HUES48 (cell line): ENCODE measurements around the gene C1R.
A peak's percentile ranks its signal among the peaks of the same experiment; 100 is the strongest.
"Not testable (repeated sequence)": the region's sequence is repeated elsewhere in the genome, so short reads cannot be mapped to it uniquely, and the experiment has no call there.

Source experiments
- H3K27ac ChIP-seq: one replicate; pipeline ENCODE4 v1.7.0; 2013; ENCODE audit warnings: low read depth, low read length, inconsistent platforms
- H3K27me3 ChIP-seq: 2 replicates; pipeline ENCODE4 v1.6.1; 2013; ENCODE audit warnings: mild to moderate bottlenecking, low read length; ENCODE audit not compliant: control insufficient read depth, insufficient read depth
- H3K36me3 ChIP-seq: 2 replicates; pipeline ENCODE4 v1.6.1; 2013; ENCODE audit warnings: low read length; ENCODE audit not compliant: control insufficient read depth, insufficient read depth
- H3K4me1 ChIP-seq: 2 replicates; pipeline ENCODE4 v1.6.1; 2013; ENCODE audit warnings: mild to moderate bottlenecking, low read length; ENCODE audit not compliant: control insufficient read depth, insufficient read depth
- H3K4me3 ChIP-seq: 2 replicates; pipeline ENCODE4 v1.5.1; 2013; ENCODE audit warnings: mild to moderate bottlenecking, low read depth, low read length
- H3K9ac ChIP-seq: 2 replicates; pipeline ENCODE4 v1.6.1; 2013; ENCODE audit warnings: mild to moderate bottlenecking, low read depth, low read length, moderate library complexity
- H3K9me3 ChIP-seq: 2 replicates; pipeline ENCODE4 v1.6.1; 2013; ENCODE audit warnings: low read length; ENCODE audit not compliant: control insufficient read depth, insufficient read depth

Gene C1R

DNA sequence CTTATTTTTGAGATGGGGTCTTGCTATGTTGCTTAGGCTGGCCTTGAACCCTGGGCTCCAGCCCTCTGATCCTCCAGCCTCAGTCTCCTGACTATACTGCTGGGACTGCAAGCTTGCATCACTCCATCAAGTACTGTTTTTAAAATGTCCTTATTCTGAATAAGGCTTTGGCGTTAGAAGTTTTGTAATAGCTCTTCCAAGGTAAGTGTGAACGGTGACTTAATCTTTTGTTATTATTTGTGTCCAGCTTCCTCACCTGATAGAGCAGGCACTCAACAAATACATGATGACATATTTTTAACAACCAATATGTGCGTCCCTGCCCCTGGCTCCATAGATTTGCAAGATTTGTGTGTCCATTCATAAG is 15.4 kb upstream of the C1R start:
- H3K4me3 ChIP-seq: peak overlapping the region; percentile 73; the same call in 1 of the 2 replicates
- H3K27ac ChIP-seq: peak overlapping the region; percentile 72
- no peak overlapping the region for H3K9ac ChIP-seq
- no peaks in the 10 kb centered on the region for H3K36me3 ChIP-seq
- H3K4me1 ChIP-seq: peaks cover 7% of the 10 kb centered on the region; the same call in 1 of the 2 replicates
- H3K9me3 ChIP-seq: no peaks in the 10 kb centered on the region; the same call in 1 of the 2 replicates
- no peaks in the 10 kb centered on the region for H3K27me3 ChIP-seq

DNA sequence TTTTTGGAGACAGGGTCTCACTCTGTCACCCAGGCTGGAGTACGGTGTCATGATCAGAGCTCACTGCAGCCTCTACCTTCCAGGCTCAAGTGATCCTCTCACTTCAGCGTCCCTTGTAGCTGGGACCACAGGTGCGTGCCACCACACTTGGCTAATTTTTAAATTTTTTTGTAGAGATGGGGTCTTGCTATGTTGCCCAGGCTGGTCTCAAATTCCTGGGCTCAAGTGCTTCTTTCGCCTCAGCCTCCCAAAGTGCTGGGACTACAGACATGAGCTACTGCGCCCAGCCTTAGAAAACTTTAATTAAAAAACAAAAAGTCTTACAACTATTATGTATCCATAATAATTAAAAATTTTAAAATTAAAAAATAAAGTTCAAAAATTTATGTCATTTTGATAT is 14.9 kb upstream of the C1R start:
- H3K4me1 ChIP-seq, H3K27ac ChIP-seq, H3K36me3 ChIP-seq, H3K27me3 ChIP-seq, H3K9me3 ChIP-seq, H3K9ac ChIP-seq, H3K4me3 ChIP-seq: not testable (repeated sequence)

DNA sequence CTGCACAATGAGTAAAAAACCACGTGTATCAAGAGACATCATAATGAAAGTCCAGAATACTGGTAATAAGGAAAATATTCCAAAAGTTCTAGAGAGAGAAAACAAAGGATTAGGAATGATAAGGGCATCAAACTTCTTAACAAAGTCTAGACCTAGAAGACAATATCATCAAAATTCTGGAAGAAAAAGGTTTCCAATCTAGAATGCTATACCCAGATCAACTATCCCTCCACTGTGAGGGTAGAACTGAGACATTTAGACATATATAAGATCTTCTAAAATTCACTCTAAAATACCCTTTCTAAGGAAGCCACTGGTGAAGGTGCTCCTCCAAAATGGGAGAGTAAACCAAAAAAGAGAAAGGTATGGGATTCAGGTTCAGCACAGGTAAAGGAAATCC is 13.8 kb upstream of the C1R start:
- Histone ChIP-seq H3K36me3 (no peaks in the 10 kb centered on the region), H3K27ac (no peak overlapping the region), H3K9ac (no peak overlapping the region), H3K4me3 (no peak overlapping the region), H3K4me1 (peaks cover 7% of the 10 kb centered on the region; the same call in 1 of the 2 replicates), H3K27me3 (no peaks in the 10 kb centered on the region), H3K9me3 (no peaks in the 10 kb centered on the region; the same call in 1 of the 2 replicates)

DNA sequence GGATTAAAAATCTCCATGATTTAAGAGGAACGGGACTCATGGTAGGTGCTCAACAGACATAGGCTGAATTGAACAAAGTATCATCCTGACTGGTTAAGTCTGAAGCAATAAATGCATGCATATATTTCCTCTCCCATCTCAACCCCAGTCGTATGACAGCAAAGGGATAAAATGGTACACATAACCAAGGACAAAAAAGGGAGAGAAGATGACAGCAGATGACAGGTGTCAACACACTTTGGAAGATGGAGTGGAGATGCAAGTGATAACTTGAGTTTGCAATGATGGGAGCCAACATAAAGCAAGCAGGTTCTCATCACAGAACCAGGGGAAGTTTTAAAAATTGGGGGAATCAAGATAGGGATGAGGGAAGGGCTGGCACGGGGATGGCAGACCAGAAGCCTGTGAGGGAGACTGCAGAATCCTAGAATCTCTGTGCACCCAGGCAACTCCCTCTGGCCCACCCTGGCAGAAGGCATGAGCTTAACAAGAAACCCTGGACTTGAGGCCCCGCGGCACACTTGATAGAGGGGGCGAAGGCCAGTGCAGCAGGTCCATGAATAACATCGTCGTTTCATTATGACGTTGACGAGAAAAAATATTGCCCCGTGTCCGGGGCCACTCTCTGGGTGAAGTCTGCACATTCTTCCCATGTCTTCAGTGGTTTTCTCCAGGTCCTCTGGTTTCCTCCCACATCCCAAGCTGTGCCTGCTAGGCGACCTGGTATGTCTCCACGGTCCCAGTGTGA is 11.8 kb upstream of the C1R start:
- no peaks in the 10 kb centered on the region; the same call in 1 of the 2 replicates for H3K9me3 ChIP-seq
- no peak overlapping the region for H3K27ac ChIP-seq
- H3K27me3 ChIP-seq: no peaks in the 10 kb centered on the region
- H3K4me1 ChIP-seq: peaks cover 7% of the 10 kb centered on the region; the same call in 1 of the 2 replicates
- no peak overlapping the region for H3K9ac ChIP-seq
- no peak overlapping the region for H3K4me3 ChIP-seq
- H3K36me3 ChIP-seq: no peaks in the 10 kb centered on the region

DNA sequence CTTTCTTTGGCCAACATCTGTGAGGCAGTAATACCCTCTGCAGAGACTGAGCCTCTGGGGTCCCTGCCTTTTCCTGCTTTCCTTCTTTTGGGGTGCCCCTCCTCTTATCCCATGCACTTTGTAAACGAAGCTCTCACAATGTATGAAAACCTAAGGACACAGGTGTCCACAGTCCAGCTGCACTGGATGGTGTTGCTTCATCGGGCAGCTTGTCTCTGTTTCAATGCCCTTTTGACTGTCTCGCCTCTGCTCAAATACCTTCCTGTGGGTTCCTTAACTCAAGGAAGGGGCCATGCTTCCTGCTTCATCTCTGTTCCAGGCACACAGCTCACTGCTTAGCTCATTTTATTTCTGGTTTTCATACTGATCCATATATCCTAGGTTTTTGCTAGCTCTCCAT is 10.3 kb upstream of the C1R start:
- Histone ChIP-seq H3K27ac (no peak overlapping the region), H3K27me3 (no peaks in the 10 kb centered on the region), H3K9me3 (no peaks in the 10 kb centered on the region; the same call in 1 of the 2 replicates), H3K4me3 (no peak overlapping the region), H3K9ac (no peak overlapping the region), H3K36me3 (no peaks in the 10 kb centered on the region), H3K4me1 (peaks cover under 1% of the 10 kb centered on the region; the same call in 1 of the 2 replicates)

DNA sequence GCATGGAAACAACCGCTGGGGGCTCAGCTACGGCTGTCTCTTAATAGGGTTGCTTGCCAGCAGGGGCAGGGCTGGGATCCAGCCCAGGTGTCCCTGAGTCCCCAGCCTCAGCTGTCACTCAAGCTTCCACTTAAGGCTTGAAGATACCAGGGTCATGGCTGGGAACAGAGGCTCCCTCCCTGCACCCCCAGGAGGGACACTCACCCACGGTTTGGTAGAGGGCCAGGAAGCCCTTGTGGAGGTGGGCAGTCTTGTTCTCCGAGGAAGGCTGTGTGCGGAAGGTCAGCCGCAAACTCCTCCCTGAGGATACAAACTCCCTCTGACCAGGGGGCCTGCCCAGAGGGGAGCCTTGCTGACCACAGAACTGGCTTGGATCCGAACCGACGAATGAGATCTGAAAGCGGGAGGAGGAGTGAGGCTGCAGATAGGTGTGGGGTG is 9.5 kb upstream of the C1R start:
- no peaks in the 10 kb centered on the region; the same call in 1 of the 2 replicates for H3K9me3 ChIP-seq
- no peak overlapping the region for H3K27ac ChIP-seq
- no peak overlapping the region for H3K9ac ChIP-seq
- no peak overlapping the region for H3K4me3 ChIP-seq
- H3K27me3 ChIP-seq: no peaks in the 10 kb centered on the region
- no peaks in the 10 kb centered on the region for H3K4me1 ChIP-seq
- no peaks in the 10 kb centered on the region for H3K36me3 ChIP-seq

DNA sequence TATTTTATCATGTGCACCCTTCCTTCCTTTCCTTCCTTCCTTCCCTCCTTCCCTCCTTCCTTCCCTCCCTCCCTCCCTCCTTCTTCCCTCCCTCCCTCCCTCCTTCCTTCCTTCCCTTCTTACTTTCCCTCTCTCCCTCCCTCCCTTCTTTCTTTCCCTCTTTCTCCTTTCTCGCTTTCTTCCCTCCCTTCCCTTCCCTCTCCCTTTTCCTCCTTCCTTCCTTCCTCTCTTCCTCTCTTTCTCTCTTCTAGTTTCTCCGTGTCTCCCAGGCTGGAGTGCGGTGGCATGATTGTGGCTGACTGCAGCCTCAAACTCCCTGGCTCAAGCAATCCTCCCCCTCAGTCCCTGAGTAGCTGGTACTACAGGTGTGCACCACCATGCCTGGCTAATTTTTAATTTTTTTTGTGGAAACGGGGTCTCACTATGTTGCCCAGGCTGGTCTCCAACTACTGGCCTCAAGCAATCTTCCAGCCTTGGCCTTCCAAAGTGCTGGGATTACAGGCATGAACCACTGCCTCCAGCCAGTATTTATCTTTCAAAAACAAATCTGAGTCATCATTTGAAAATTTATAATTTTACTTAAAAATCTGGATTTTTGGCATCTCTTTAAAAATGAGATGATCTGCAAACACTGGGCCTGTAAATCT is 8.9 kb upstream of the C1R start:
- Histone ChIP-seq H3K4me1 (no peaks in the 10 kb centered on the region), H3K27ac (no peak overlapping the region), H3K36me3 (no peaks in the 10 kb centered on the region)

DNA sequence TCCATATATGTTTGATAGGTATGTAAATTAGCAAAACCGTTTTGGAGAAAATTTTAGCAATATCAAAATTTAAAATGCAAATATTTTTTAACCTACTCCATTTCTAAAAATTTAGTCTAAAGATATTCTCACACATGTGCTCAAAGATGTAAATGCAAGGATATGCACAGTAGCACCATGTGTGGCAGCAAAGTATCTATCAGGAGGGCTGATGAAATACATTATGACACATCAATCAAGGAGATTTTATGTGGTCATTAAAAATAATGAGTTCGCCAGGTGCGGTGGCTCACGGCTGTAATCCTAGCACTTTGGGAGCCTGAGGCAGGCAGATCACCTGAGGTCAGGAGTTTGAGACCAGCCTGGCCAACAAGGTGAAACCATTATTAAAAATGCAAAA is 8.0 kb upstream of the C1R start:
- no peak overlapping the region for H3K4me3 ChIP-seq
- H3K9ac ChIP-seq: no peak overlapping the region
- no peak overlapping the region for H3K27ac ChIP-seq

More for the DNA sequence above, 8.9 kb upstream of the C1R start:
- Histone ChIP-seq H3K4me3 (no peak overlapping the region), H3K9ac (no peak overlapping the region), H3K27me3 (no peaks in the 10 kb centered on the region), H3K9me3 (no peaks in the 10 kb centered on the region; the same call in 1 of the 2 replicates)

DNA sequence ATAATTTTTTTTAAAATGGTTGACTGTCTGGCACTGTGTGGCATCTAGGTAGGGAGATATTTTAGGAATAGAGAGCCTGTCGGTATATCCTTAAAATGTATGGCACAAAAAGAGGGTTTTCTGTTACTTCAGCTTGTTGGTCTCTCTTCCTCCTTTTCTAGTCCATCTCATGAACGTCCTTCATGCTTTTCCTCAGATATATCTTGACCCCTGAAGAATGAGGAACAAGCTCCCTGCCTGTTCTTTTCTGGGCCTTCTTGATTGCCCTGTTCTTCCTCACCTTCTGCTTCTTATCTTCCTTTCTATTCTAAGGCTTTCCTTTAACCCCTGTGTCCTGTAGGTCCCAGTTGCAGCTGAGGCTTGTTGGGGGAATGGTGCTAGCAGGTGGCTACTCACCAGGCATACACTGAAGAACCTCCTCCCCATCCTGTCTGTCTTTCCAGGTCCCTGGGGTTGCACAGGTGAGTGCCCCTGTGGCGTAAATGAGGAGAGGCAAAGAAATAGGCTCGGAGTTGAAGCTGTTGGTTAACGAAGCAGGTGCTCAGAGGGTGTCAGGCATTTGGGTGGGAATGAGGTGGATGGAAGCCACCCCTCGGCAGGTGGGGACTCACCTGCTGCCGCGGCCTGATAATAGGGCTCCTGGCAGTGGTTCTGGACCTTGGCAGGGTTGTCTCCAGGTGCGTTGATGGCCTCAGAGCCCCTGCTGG is 7.2 kb upstream of the C1R start:
- H3K4me1 ChIP-seq: no peaks in the 10 kb centered on the region
- no peaks in the 10 kb centered on the region for H3K9me3 ChIP-seq
- no peak overlapping the region for H3K9ac ChIP-seq
- H3K36me3 ChIP-seq: no peaks in the 10 kb centered on the region
- no peak overlapping the region for H3K4me3 ChIP-seq
- no peak overlapping the region for H3K27ac ChIP-seq
- H3K27me3 ChIP-seq: no peaks in the 10 kb centered on the region

More for the DNA sequence above, 8.0 kb upstream of the C1R start:
- Histone ChIP-seq H3K36me3 (no peaks in the 10 kb centered on the region), H3K27me3 (no peaks in the 10 kb centered on the region), H3K9me3 (no peaks in the 10 kb centered on the region), H3K4me1 (no peaks in the 10 kb centered on the region)

DNA sequence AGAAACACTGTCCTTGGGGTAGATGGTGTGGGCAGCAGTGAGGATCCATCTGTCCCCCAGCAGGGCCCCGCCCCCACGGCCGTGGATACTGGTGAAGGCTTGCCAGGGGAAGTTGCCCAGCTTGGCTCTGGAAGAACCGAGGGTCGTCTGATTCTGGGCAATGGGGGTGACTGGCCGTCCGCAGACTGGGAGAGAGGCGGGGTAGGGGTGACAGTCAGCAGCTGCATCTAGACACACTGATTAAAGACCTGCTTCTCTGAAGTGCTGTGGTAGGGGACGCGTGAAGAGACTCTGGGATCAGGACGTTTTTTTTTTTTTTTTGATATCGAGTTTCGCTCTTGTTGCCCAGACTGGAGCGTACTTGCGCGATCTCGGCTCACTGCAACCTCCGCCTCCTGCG is 4.7 kb upstream of the C1R start:
- no peaks in the 10 kb centered on the region for H3K4me1 ChIP-seq
- no peaks in the 10 kb centered on the region for H3K36me3 ChIP-seq
- no peak overlapping the region for H3K27ac ChIP-seq
- no peaks in the 10 kb centered on the region for H3K27me3 ChIP-seq
- H3K9ac ChIP-seq: no peak overlapping the region
- no peak overlapping the region for H3K4me3 ChIP-seq
- no peaks in the 10 kb centered on the region for H3K9me3 ChIP-seq
